ENCODE measurements around the gene VWA3B. TPM values are rescaled to one million over a fixed set of nuclear protein-coding genes. Genes with fewer than 3 reads are reported as not detected.

The VWA3B gene
- total RNA-seq, 1 donor from 2014 or later = not detected

GRCh38 chr2:98359986-98360385 lies 273.0 kb downstream of the VWA3B start:
- Mint-ChIP-seq H3K36me3 (ENCODE audit: low read depth) (no peaks in the 10 kb centered on the region), H3K27ac (no peak overlapping the region), H3K4me3 (no peak overlapping the region), H3K9me3 (no peaks in the 10 kb centered on the region), H3K4me1 (ENCODE audit: low read depth) (no peaks in the 10 kb centered on the region), H3K27me3 (ENCODE audit: insufficient read depth) (peaks cover 5% of the 10 kb centered on the region)
- intact Hi-C loops (cut with micrococcal nuclease) = no loop called here
- no peak for DNase-seq (ENCODE audit: low spot score)

Other genes starting within 250 kb of the VWA3B start
- 36.5 and 38.4 TPM in 2 replicates for gene TMEM131, start 91.2 kb upstream of the VWA3B start, total RNA-seq